Stimulated activated naive CD4-positive, alpha-beta T cell treated with Interleukin-2 at 50 U/mL for 16 hours (primary cell): ENCODE data around the gene DIPK2B.

Source experiments
- DNase-seq: peaks from one replicate; lab custom pipeline; 2025; lab: John Stamatoyannopoulos, UW

The DIPK2B gene, protein sequence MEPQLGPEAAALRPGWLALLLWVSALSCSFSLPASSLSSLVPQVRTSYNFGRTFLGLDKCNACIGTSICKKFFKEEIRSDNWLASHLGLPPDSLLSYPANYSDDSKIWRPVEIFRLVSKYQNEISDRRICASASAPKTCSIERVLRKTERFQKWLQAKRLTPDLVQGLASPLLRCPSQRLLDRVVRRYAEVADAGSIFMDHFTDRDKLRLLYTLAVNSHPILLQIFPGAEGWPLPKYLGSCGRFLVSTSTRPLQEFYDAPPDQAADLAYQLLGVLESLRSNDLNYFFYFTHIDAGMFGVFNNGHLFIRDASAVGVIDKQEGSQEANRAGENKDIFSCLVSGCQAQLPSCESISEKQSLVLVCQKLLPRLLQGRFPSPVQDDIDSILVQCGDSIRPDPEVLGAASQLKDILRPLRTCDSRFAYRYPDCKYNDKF

GRCh38 chrX:45200741-45201234 is at the start of gene DIPK2B:
Gene DIPK2B (minus strand): TSS chrX:45200876. CDS start chrX:45200826, 50 bp downstream.
- no peak for DNase-seq

DNA sequence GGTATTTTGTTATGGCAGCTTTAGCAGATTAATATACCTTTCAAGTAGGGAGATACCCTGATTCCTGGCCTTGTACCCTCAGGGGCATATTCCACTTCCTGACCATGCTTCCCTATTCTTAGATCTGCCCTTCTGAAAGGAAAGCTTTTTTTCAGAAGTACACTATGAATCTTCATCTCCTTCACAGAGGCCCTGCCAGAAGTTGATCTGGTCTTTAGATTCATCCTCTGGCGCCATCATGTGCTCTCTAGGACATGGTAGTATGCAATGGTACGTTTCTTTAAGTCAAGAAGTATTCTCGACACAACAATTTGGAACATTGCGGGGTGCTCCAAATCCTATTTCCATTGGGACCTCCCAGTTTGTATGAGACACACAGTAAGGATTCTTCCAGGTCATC is 39.6 kb upstream of the DIPK2B start:
- DNase-seq = no peak

DNA sequence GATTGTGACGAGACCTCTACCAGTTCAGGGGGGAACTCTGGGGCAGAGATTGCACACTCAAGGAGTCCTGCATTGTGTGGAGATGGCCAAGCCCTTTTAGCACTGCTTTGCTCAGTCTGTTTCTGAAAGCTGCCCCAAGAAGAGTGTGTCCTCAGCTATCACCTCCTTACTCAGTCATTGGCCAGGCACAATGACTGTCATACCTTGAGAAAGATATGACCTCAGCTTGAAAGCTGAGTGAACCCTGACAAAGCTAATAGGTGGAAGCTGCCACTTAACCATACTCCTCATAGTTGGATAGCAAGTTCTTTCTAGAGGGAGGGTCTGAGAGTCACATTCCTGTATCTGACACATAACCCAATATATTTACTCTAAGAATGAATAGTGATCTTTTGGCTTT is 37.8 kb upstream of the DIPK2B start:
- DNase-seq = no peak

- DNase-seq = no peak
These were observed 32.9 kb upstream of the DIPK2B start for GRCh38 chrX:45233531-45233930.

GRCh38 chrX:45232139-45232538 is 31.5 kb upstream of the DIPK2B start:
- no peak for DNase-seq

DNA sequence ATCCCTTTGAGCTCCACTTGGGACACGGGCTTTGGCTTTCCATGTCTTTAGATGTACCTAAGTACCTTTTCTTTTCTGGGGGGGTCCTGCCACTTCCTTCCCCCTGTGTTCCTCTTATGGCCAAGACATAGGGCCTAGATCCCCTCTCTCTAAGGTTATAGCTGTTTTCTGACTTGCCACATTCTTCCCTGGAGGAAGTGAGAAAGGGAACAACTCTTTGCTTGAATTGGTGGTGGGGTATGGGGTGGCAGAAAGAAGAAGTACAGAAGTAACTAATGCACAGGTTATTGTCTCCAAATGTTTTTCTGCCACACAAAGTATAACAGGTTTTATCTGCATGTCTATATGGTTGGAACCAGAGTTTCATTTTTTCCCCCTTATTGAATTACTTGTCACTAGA is 29.7 kb upstream of the DIPK2B start:
- DNase-seq = no peak

DNA sequence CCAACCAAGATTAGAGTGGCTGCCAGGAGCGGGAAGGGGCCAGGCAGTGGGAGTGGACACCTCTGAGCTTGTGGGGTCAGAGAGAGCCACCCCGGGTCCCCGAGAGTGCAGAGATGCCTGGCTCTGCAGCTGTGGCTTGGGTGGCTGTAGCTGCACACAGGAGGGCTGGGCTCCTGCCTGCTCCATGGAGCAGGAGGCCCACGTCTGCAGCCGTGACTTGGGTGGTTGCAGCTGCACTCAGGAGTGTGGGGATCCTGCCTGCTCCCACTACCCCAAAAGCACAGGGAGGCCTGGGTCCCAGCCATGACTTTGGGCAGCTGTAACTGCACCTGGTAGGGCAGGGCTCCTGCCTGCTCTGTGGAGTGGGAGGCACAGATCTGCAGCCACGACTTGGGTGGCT is 28.7 kb upstream of the DIPK2B start:
- DNase-seq = no peak

GRCh38 chrX:45228126-45228525 is 27.4 kb upstream of the DIPK2B start:
- no peak for DNase-seq

- no peak for DNase-seq
These were observed 7.6 kb upstream of the DIPK2B start for GRCh38 chrX:45208121-45208856.

DNA sequence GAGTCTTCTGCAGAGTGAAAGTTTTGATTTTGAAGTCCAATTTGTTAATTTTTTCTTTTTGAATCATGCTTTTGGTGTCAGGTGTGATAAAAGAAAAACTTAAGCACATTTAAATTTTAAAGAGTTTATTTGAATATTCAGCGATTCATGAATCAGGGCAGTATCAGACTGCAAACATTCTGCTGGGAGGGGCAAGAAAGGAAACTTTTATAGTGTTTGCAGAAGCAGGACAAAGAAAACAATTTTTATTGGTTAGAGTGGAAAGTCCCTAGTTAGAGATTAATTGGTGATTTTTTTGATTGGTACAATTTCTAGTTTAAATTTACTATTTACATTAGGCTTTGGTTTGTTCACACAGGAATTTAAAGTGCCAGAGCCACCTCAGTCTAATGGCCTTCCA is 1.5 kb upstream of the DIPK2B start:
- DNase-seq = no peak

GRCh38 chrX:45198706-45199105 is 2.0 kb downstream of the DIPK2B start:
- DNase-seq = no peak

DNA sequence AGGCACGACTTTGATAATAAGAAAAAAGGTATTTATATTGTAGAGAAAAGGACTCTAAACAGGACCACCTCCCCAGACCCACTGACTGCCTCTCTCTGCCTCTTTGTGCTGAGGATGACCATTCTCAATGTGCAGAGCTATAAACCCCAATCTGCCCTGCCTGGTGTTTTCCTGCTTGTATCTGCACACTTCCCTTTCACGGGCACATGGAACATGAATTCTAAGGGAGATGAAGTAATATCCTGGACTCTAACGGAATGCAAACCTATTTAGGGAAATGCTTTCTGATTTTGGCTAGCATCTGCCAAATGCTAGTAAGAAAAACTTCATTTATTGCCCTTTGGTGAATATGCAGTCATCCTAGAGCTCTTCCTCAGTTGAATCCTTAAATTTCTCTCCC is 2.4 kb downstream of the DIPK2B start:
- DNase-seq = no peak

- no peak for DNase-seq
These were observed 4.0 kb downstream of the DIPK2B start for GRCh38 chrX:45196701-45197100.

DNA sequence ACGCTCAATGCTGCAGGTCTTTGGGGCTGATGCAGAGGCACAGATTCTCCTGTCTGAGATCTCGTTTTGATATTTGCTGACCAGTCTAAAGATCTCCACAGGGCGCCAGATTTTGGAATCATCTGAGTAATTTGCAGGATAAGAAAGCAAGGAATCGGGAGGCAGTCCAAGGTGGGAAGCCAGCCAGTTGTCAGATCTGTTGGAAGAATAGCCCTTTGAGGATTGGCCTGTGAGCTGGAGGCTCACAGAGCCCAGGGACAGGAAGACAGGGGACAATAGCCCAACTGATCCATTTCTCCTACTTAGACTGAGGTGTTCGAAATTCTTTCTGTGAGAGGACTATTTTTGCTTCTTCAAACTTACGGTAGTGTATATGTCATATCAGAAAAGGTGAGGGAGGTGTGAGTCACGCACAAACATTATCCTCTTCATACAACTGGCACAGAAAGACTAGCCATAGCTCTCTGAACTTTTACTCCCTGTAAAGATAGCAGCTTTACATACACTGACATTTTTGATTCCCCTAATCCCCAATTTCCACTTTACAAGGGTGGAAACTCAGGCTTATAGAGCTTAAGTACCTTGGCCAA is 8.8 kb downstream of the DIPK2B start:
- DNase-seq = no peak

GRCh38 chrX:45191383-45191782 is 9.3 kb downstream of the DIPK2B start:
- no peak for DNase-seq

GRCh38 chrX:45187731-45188130 is 12.9 kb downstream of the DIPK2B start:
- DNase-seq = no peak

GRCh38 chrX:45186643-45187026 is 14.0 kb downstream of the DIPK2B start:
- no peak for DNase-seq

DNA sequence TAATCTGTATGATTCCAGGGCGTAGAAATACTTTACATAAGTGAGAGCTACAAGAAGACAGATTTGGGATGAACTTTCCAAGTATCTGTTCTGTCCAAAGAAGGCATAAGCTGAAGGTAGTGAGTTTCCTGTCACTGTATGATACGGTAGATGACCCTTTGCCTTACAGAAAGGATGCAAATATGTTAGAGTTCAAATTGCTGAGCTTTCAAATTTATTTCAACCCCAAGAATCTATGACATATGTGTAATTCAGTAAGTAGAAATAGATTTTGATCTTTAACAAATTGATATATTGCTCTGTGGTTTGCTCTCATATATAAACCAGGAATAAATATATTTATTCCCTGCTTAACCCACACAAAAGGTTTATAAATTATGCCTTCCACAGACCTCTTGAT is 16.5 kb downstream of the DIPK2B start:
- no peak for DNase-seq

GRCh38 chrX:45172890-45173289 is 27.8 kb downstream of the DIPK2B start:
- DNase-seq = no peak

- DNase-seq = no peak
These were observed 33.9 kb downstream of the DIPK2B start for GRCh38 chrX:45166781-45167180.

DNA sequence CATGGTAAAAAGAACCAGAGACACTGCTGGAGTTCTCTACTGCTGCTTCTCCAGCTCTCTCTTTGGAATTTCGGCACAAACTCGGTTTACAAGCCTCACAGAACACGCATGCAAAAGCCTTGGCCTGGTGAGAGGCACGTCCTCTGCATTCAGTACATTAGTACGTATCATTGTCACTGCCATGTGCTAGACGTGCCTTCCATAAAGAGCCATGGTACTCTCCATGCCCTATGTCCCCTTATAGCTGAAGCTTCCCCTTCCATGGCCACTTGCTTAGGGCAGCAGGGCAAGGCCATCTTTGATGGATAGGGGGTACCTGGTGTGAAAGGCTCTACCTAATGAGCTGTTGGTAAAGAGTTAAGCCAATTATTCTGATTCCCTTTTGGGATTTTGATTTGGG is 35.0 kb downstream of the DIPK2B start:
- no peak for DNase-seq

GRCh38 chrX:45164995-45165394 is 35.7 kb downstream of the DIPK2B start:
- DNase-seq = no peak
